Hematopoietic multipotent progenitor cell (in vitro differentiated cells): ENCODE results near the gene STK32A. TPM values are rescaled to one million over a fixed set of nuclear protein-coding genes. Genes with fewer than 3 reads are reported as not detected.

Source experiments
- DNase-seq, 3 donors: peaks; one replicate each; pipeline ENCODE4 v3.0.0-alpha.2; 2011 to 2015; ENCODE audit warnings: low read depth in 2 of 3, low spot score in 2 of 3
- total RNA-seq: library from RNA; depleted of rRNA; stranded (reverse); fragments of >200 nt; gene quantifications from one replicate; pipeline ENCODE4 v1.2.3, GENCODE V29; 2012

STK32A gene
- total RNA-seq, 1 donor: not detected

- no peak for DNase-seq
These were observed 175.9 kb downstream of the STK32A start for GRCh38 chr5:147410496-147411358.

GRCh38 chr5:147411359-147412319, 176.8 kb downstream of the STK32A start:
- no peak for DNase-seq

- DNase-seq: no peak
These were observed 177.7 kb downstream of the STK32A start for GRCh38 chr5:147412561-147412960.

GRCh38 chr5:147413266-147413665, 178.4 kb downstream of the STK32A start:
- DNase-seq: no peak

- DNase-seq: no peak
These were observed 180.8 kb downstream of the STK32A start for GRCh38 chr5:147415651-147416050.

- DNase-seq: no peak
These were observed 182.4 kb downstream of the STK32A start for GRCh38 chr5:147417135-147417813.

GRCh38 chr5:147418613-147419012, 183.8 kb downstream of the STK32A start:
- no peak for DNase-seq

- DNase-seq: no peak
These were observed 192.0 kb downstream of the STK32A start for GRCh38 chr5:147426640-147427327.

GRCh38 chr5:147427521-147428401, 192.9 kb downstream of the STK32A start:
- DNase-seq: no peak

- DNase-seq: no peak
These were observed 195.8 kb downstream of the STK32A start for GRCh38 chr5:147430628-147431027.

- DNase-seq: no peak
These were observed 196.8 kb downstream of the STK32A start for GRCh38 chr5:147431586-147431985.

- DNase-seq: no peak
These were observed 197.5 kb downstream of the STK32A start for GRCh38 chr5:147432323-147432722.

GRCh38 chr5:147434049-147434448, 199.2 kb downstream of the STK32A start:
- DNase-seq: no peak

- DNase-seq: peak in 1 of 3 donors; percentile 20
These were observed 201.8 kb downstream of the STK32A start for GRCh38 chr5:147436596-147436995.

GRCh38 chr5:147437161-147437596, 202.4 kb downstream of the STK32A start:
- DNase-seq: peak in 2 of 3 donors; percentile 28 to 61
